OCI-LY1 (cell line): ENCODE data around the gene TBX1.

Experiments used
- H2AFZ ChIP-seq: fragments of 200-600 bp; sonication (generic), shearing (Covaris generic); 2 replicates; pipeline ENCODE4 v1.6.0; 2014; ENCODE audit warnings: antibody characterized with exemption, mild to moderate bottlenecking, low read length
- H3F3A ChIP-seq: fragments of 200-600 bp; sonication (generic), shearing (Covaris generic); 2 replicates; pipeline ENCODE4 v1.6.0; 2014; ENCODE audit warnings: mild to moderate bottlenecking, antibody characterized with exemption, low read length, moderate library complexity; ENCODE audit not compliant: insufficient read depth
- H3K27ac ChIP-seq: fragments of 200-600 bp; sonication (generic); 2 replicates; pipeline ENCODE4 v1.5.1; 2014; ENCODE audit warnings: low read length, mixed run types, mild to moderate bottlenecking, low read depth; ENCODE audit not compliant: poor library complexity, severe bottlenecking
- H3K27me3 ChIP-seq: fragments of 200-600 bp; sonication (generic); 2 replicates; pipeline ENCODE4 v1.6.0; 2014; ENCODE audit warnings: antibody characterized with exemption, mild to moderate bottlenecking, low read length, moderate library complexity; ENCODE audit not compliant: insufficient read depth
- H3K36me3 ChIP-seq: fragments of 200-600 bp; sonication (generic); 2 replicates; pipeline ENCODE4 v1.6.1; 2014; ENCODE audit warnings: mild to moderate bottlenecking, antibody characterized with exemption, low read length, moderate library complexity, mixed read lengths; ENCODE audit not compliant: insufficient read depth
- H3K4me1 ChIP-seq: fragments of 200-600 bp; sonication (generic); 2 replicates; pipeline ENCODE4 v1.5.1; 2014; ENCODE audit warnings: mild to moderate bottlenecking, low read length, moderate library complexity; ENCODE audit not compliant: insufficient read depth, severe bottlenecking
- H3K4me2 ChIP-seq: fragments of 200-600 bp; sonication (generic), shearing (Covaris generic); 2 replicates; pipeline ENCODE4 v1.6.1; 2014; ENCODE audit warnings: low read length
- H3K4me3 ChIP-seq: fragments of 200-600 bp; sonication (generic); 2 replicates; pipeline ENCODE4 v1.5.1; 2014; ENCODE audit warnings: low read length, low read depth, mild to moderate bottlenecking, mixed read lengths; ENCODE audit not compliant: poor library complexity, severe bottlenecking
- H3K79me2 ChIP-seq: fragments of 200-600 bp; shearing (Covaris generic); 2 replicates; pipeline ENCODE4 v1.6.1; 2016; ENCODE audit warnings: mixed run types, low read length, mixed read lengths; ENCODE audit not compliant: insufficient read depth
- H3K9ac ChIP-seq: fragments of 200-600 bp; sonication (generic), shearing (Covaris generic); 2 replicates; pipeline ENCODE4 v1.6.1; 2014; ENCODE audit warnings: mild to moderate bottlenecking, low read length, mixed read lengths
- H3K9me2 ChIP-seq: fragments of 200-600 bp; sonication (generic), shearing (Covaris generic); 2 replicates; pipeline ENCODE4 v1.6.1; 2014; ENCODE audit warnings: low read depth, mild to moderate bottlenecking, low read length, mixed read lengths
- H3K9me3 ChIP-seq: fragments of 200-600 bp; shearing (Covaris generic); 2 replicates; pipeline ENCODE4 v1.6.1; 2014; ENCODE audit warnings: low read length, mixed read lengths
- H4K20me1 ChIP-seq: fragments of 200-600 bp; sonication (generic), shearing (Covaris generic); 2 replicates; pipeline ENCODE4 v1.6.0; 2016; ENCODE audit warnings: mild to moderate bottlenecking, low read length; ENCODE audit not compliant: insufficient read depth
- EZH2 ChIP-seq: fragments of 200-600 bp; sonication (generic), shearing (Covaris generic); IDR thresholded peaks from 2 replicates; pipeline ENCODE4 v1.8.0; 2017; ENCODE audit warnings: borderline replicate concordance, mixed run types, mild to moderate bottlenecking, antibody characterized with exemption, low read length, moderate library complexity, mixed read lengths
- TF ChIP-seq, protein P1 (sequence below): fragments of 200-600 bp; sonication (generic), shearing (Covaris generic); IDR thresholded peaks from 2 replicates; pipeline ENCODE4 v1.5.1; 2017; ENCODE audit warnings: mild to moderate bottlenecking, antibody characterized with exemption, low read length, moderate library complexity, mixed read lengths

Gene TBX1

GRCh38 chr22:19722178-19722981 is 38.2 kb upstream of the TBX1 start:
- Histone ChIP-seq H3K4me1 (peaks cover 11% of the 10 kb centered on the region), H3K27me3 (peaks cover 11% of the 10 kb centered on the region; the same call in 1 of the 2 replicates), H3K79me2 (no peaks in the 10 kb centered on the region), H2AFZ (no peak overlapping the region), H3F3A (no peaks in the 10 kb centered on the region), H3K4me2 (no peak overlapping the region), H3K9ac (no peak overlapping the region), H3K9me2 (no peaks in the 10 kb centered on the region), H4K20me1 (no peaks in the 10 kb centered on the region), H3K4me3 (no peak overlapping the region), H3K27ac (no peak overlapping the region), H3K9me3 (no peaks in the 10 kb centered on the region), H3K36me3 (no peaks in the 10 kb centered on the region)
- no peak for TF ChIP-seq EZH2
- TF ChIP-seq, protein P1, sequence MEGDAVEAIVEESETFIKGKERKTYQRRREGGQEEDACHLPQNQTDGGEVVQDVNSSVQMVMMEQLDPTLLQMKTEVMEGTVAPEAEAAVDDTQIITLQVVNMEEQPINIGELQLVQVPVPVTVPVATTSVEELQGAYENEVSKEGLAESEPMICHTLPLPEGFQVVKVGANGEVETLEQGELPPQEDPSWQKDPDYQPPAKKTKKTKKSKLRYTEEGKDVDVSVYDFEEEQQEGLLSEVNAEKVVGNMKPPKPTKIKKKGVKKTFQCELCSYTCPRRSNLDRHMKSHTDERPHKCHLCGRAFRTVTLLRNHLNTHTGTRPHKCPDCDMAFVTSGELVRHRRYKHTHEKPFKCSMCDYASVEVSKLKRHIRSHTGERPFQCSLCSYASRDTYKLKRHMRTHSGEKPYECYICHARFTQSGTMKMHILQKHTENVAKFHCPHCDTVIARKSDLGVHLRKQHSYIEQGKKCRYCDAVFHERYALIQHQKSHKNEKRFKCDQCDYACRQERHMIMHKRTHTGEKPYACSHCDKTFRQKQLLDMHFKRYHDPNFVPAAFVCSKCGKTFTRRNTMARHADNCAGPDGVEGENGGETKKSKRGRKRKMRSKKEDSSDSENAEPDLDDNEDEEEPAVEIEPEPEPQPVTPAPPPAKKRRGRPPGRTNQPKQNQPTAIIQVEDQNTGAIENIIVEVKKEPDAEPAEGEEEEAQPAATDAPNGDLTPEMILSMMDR, result no peak

GRCh38 chr22:19722982-19723231 is 37.7 kb upstream of the TBX1 start:
- Histone ChIP-seq H3K9me3 (no peaks in the 10 kb centered on the region), H3K9me2 (no peaks in the 10 kb centered on the region), H3K9ac (no peak overlapping the region), H3K27ac (no peak overlapping the region), H3K36me3 (no peaks in the 10 kb centered on the region), H3K4me3 (no peak overlapping the region), H3K27me3 (peaks cover 14% of the 10 kb centered on the region; the same call in 1 of the 2 replicates), H3F3A (no peaks in the 10 kb centered on the region), H3K79me2 (no peaks in the 10 kb centered on the region), H2AFZ (no peak overlapping the region), H3K4me2 (no peak overlapping the region), H3K4me1 (peaks cover 7% of the 10 kb centered on the region), H4K20me1 (no peaks in the 10 kb centered on the region)
- TF ChIP-seq EZH2, result no peak
- TF ChIP-seq, protein P1, result no peak

DNA sequence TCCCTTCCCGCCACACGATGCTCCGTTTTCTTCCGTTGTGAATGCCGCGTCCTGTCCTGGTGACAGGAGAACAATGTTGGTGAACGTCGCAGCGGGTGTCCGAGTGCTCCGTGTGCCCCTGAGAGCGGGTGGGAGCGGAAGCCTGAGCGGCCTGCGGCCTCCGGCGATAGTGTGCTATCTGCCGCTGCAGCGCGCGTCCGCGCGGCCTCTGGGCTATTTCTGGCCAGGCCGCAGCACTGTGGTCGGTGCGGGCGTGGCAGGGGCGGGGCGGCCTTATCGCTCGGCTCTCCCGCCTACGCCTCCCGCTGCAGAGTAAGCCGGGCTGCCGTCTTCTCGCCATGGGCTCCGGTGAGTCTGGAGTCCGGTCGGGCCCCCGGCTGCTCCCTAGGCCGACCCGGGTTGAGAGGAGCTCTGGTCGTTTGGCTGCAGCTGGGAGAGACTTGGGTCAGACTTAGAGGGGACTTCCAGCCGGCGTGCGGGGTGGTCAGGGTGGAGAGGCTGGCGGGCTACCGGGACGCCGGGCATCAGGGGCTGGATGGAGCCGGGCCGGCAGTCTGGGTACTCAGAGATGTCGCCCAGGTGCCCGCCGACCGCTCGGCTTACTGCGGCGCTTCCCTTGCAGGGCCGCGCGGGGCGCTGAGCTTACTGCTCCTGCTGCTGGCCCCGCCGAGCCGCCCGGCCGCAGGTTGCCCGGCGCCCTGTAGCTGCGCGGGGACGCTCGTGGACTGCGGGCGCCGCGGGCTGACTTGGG is 37.2 kb upstream of the TBX1 start, which contains the start of gene GP1BB:
Gene GP1BB (plus strand): TSS at position 308 of the 751 bp plus-strand sequence. CDS start 31 bp downstream, at position 339.
- H3F3A ChIP-seq, result no peaks in the 10 kb centered on the region
- H3K4me2 ChIP-seq, result no peak within 1 kb of the TSS
- no peaks in the 10 kb centered on the region for H3K79me2 ChIP-seq
- no peak for TF ChIP-seq EZH2
- TF ChIP-seq, protein P1, result no peak
- no peaks in the 10 kb centered on the region for H3K36me3 ChIP-seq
- peaks cover 5% of the 10 kb centered on the region for H3K4me1 ChIP-seq
- no peak within 1 kb of the TSS for H3K4me3 ChIP-seq
- H3K9me3 ChIP-seq, result no peaks in the 10 kb centered on the region
- H3K27me3 ChIP-seq, result peaks cover 14% of the 10 kb centered on the region; the same call in 1 of the 2 replicates
- H3K9ac ChIP-seq, result no peak within 1 kb of the TSS
- no peaks in the 10 kb centered on the region for H3K9me2 ChIP-seq
- H4K20me1 ChIP-seq, result no peaks in the 10 kb centered on the region
- H2AFZ ChIP-seq, result no peak within 1 kb of the TSS
- no peak within 1 kb of the TSS for H3K27ac ChIP-seq
